ENCODE measurements around the gene RAB3IL1.
"Not testable (repeated sequence)": the region's sequence is repeated elsewhere in the genome, so short reads cannot be mapped to it uniquely, and the experiment has no call there.

The RAB3IL1 gene

DNA sequence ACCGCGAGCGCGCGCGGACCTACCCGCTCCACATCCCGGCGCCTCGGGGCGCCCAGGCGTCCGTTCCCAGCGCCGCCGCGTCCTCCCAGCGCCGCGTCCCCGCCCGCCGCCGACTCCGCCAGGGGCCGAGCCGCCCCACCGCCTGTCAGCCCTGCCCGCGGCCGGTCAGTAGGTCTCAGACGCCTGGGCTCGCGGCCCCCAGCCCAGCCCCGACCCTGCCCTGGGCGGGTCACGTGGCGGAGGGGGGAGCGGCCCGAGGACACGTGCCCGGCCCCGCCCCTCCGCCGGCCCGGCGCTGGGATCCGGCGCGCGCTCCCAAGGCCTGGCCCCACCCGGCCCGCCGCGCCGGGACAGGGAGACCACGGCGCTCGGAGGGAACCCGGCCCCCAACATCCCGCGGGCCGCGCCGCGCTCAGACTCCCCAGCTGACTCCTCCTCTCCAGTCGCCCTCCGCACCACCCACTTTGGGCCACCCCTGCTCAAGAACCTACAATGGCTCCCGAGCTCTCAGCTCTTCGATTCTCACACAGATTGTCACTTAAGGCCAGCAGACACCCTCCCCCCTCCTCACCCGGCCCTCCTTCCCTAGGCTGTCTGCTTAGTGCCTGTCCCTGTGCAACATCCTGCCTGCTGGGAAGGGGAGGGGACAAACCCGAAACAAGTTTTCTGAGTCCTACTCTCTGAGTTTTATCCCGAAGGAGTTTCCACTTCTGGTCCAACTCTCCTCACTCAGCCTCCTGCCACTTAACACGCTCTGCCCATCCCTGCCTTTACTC lies at the start of gene RAB3IL1:
Gene RAB3IL1, minus strand, starts transcription at position 233 of the 776 bp plus-strand sequence. Its CDS starts 199 bp downstream, at position 34.
- FAIRE-seq = no peak
- DNase-seq (ENCODE audit: extremely low spot score, insufficient read length, low read depth) = no peak

- DNase-seq (ENCODE audit: extremely low spot score, insufficient read length, low read depth) (no peak), FAIRE-seq (no peak)
Observed at GRCh38 chr11:61966734-61967115, 49.4 kb upstream of the RAB3IL1 start.

- not testable (repeated sequence) for FAIRE-seq; DNase-seq (ENCODE audit: extremely low spot score, insufficient read length, low read depth)
Observed at GRCh38 chr11:61964666-61965271, 47.4 kb upstream of the RAB3IL1 start.

DNA sequence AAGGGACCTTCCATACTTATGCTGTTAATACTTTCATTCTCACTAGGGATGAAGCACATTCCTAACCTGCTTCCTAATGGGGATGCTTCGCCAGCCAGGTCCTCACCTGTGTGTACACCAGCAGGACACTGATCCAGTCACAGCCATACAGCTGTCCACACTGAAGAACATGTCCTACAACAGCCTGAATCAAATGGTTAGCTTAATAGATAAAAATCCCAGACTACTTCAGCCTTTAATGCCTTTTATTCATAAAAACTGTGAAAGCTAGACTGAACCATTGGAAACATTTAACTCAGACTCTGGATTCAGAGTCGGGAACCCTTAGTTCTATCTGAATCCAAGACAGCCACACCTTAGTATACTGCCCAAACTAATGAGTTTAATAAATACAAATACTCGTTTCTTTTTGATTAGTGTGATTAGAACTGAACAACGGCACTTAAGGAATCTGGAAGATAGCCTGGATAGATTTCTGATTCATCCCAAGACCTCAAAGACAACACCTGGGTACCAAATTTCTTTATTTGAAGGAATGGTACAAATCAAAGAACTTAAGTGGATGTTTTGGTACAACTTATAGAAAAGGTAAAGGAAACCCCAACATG lies 46.8 kb upstream of the RAB3IL1 start:
- DNase-seq (ENCODE audit: extremely low spot score, insufficient read length, low read depth) (no peak), FAIRE-seq (no peak)

GRCh38 chr11:61963282-61964057 lies 46.1 kb upstream of the RAB3IL1 start:
- peak; percentile 71 for FAIRE-seq
- DNase-seq (ENCODE audit: extremely low spot score, insufficient read length, low read depth) = no peak

DNA sequence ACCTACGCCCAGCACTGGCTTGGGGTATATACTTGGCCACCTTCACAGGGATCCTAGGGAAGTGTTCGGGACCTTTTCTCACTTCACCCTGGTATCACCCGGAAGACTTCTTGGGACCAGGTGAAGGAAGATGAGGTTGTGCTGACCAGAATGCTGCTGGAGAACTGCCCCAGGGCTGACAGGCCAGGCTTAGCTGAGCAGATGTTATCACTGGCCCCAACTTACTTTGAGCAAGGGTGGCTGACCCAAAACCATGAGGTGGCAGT lies 45.6 kb upstream of the RAB3IL1 start:
- FAIRE-seq (no peak), DNase-seq (ENCODE audit: extremely low spot score, insufficient read length, low read depth) (no peak)

DNA sequence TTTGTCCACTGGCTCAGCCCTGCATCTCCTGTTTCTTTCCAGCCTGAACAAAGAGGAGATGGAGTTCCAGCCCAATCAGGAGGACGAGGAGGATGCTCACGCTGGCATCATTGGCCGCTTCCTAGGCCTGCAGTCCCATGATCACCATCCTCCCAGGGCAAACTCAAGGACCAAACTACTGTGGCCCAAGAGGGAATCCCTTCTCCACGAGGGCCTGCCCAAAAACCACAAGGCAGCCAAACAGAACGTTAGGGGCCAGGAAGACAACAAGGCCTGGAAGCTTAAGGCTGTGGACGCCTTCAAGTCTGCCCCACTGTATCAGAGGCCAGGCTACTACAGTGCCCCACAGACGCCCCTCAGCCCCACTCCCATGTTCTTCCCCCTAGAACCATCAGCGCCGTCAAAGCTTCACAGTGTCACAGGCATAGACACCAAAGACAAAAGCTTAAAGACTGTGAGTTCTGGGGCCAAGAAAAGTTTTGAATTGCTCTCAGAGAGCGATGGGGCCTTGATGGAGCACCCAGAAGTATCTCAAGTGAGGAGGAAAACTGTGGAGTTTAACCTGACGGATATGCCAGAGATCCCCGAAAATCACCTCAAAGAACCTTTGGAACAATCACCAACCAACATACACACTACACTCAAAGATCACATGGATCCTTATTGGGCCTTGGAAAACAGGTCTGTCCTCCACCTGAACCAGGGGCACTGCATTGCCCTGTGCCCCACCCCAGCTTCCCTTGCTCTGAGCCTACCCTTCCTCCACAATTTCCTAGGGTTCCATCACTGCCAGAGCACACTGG lies 45.0 kb upstream of the RAB3IL1 start:
- DNase-seq (ENCODE audit: extremely low spot score, insufficient read length, low read depth) = no peak
- FAIRE-seq = no peak

- DNase-seq (ENCODE audit: extremely low spot score, insufficient read length, low read depth) (no peak), FAIRE-seq (no peak)
Observed at GRCh38 chr11:61961570-61962212, 44.3 kb upstream of the RAB3IL1 start.

GRCh38 chr11:61960532-61960931 lies 43.2 kb upstream of the RAB3IL1 start:
- DNase-seq (ENCODE audit: extremely low spot score, insufficient read length, low read depth) (no peak), FAIRE-seq (no peak)

- FAIRE-seq (no peak), DNase-seq (ENCODE audit: extremely low spot score, insufficient read length, low read depth) (no peak)
Observed at GRCh38 chr11:61959678-61960077, 42.3 kb upstream of the RAB3IL1 start.

DNA sequence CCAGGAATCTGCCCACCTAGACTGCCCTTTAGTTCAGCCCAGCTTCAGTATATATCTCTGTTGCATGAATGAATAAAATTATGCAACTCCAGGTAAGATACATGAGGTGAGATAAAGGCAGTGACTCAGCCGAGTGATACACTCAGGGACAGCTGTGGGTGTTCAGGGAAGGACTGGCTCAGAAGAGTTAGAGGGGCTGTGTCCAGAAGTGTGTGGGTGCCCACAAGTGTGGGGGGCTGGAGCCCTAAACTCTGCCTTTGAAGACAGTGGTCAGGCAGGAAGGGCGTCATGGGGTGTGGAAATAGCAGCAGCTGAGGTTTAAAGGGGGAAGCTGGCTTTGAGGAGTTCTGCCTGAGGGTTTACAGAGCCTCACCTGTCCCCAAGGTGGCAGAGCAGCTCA lies 41.7 kb upstream of the RAB3IL1 start:
- FAIRE-seq = no peak
- DNase-seq (ENCODE audit: extremely low spot score, insufficient read length, low read depth) = no peak

DNA sequence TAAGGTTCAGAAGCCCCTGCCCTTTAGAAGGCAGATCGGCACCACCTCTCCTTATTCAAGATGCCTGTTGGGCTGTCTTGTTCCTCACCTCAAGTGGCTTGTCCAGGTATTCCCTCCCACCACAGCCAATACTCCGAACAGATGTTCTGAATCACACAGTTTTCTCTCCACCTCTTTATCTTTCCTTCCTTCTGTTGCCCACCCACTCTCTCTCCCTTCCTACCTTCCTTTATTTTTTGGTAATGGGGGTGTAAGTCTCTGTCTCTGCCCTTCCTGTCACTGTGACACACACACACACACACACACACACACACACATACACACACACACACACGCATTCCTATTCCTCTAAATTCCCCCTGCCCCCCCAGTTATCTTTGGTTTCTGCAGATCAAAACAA lies 41.2 kb upstream of the RAB3IL1 start:
- DNase-seq (ENCODE audit: extremely low spot score, insufficient read length, low read depth) = no peak
- no peak for FAIRE-seq

- FAIRE-seq = no peak
Observed at GRCh38 chr11:61957021-61957770, 39.8 kb upstream of the RAB3IL1 start.

GRCh38 chr11:61956191-61957020 lies 39.0 kb upstream of the RAB3IL1 start:
- DNase-seq (ENCODE audit: extremely low spot score, insufficient read length, low read depth) = no peak
- FAIRE-seq = no peak

More at GRCh38 chr11:61957021-61957770, 39.8 kb upstream of the RAB3IL1 start:
- no peak for DNase-seq (ENCODE audit: extremely low spot score, insufficient read length, low read depth)

- DNase-seq (ENCODE audit: extremely low spot score, insufficient read length, low read depth) (no peak), FAIRE-seq (no peak)
Observed at GRCh38 chr11:61955422-61956135, 38.2 kb upstream of the RAB3IL1 start.

DNA sequence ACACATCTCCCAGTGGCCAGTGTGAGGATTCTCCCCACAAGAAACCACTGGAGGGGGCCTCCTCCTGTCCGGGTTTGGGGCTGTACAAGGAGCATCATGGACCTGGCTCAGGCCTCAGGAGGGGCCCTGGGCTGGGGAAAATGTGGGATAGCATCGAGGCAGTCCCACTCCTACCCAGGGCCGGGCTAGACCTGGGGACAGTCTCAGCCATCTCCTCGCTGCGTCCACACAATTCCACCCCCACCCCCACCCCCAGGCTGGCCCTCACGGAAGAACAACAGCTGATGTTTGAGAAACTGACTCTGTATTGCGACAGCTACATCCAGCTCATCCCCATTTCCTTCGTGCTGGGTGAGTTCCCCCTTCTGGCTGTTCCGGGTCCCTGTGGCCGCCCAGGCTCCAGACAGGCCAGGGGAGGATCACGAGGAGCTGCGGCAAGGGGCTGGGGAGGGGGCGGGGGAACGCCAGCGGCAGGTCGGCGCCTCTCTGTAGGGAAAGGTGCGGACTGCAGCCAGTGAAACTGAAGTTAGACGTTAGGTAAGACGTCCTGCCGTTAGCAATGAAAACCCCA lies 37.6 kb upstream of the RAB3IL1 start:
- DNase-seq (ENCODE audit: extremely low spot score, insufficient read length, low read depth) = no peak
- no peak for FAIRE-seq
